HUES64 (cell line): Measurements from ENCODE around the gene SERPINA12.

Experiments used
- H3K27ac ChIP-seq: 2 replicates; pipeline ENCODE4 v1.7.0; 2013; ENCODE audit warnings: low read depth, low read length, inconsistent platforms
- H3K27me3 ChIP-seq: 2 replicates; pipeline ENCODE4 v1.6.1; 2013; ENCODE audit warnings: mild to moderate bottlenecking, low read length; ENCODE audit not compliant: insufficient read depth
- H3K36me3 ChIP-seq: 2 replicates; pipeline ENCODE4 v1.6.1; 2013; ENCODE audit warnings: mild to moderate bottlenecking, low read length; ENCODE audit not compliant: insufficient read depth
- H3K4me1 ChIP-seq: 2 replicates; pipeline ENCODE4 v1.6.1; 2013; ENCODE audit warnings: mild to moderate bottlenecking, low read length, moderate library complexity; ENCODE audit not compliant: insufficient read depth
- H3K4me3 ChIP-seq: 2 replicates; pipeline ENCODE4 v1.5.1; 2013; ENCODE audit warnings: mild to moderate bottlenecking, low read length, moderate library complexity
- H3K9ac ChIP-seq: 2 replicates; pipeline ENCODE4 v1.6.1; 2013; ENCODE audit warnings: mild to moderate bottlenecking, low read depth, low read length
- H3K9me3 ChIP-seq: 2 replicates; pipeline ENCODE4 v1.6.1; 2013; ENCODE audit warnings: low read depth, low read length; ENCODE audit not compliant: insufficient read depth
- WGBS: fragments of 150-250, 120-280 bp; methylation state at CpG from one replicate; pipeline ENCODE4 v1.1.7; 2013; ENCODE audit warnings: missing lambda C conversion rate; 5-methylcytosine and 5-hydroxymethylcytosine counted together

The SERPINA12 gene

DNA sequence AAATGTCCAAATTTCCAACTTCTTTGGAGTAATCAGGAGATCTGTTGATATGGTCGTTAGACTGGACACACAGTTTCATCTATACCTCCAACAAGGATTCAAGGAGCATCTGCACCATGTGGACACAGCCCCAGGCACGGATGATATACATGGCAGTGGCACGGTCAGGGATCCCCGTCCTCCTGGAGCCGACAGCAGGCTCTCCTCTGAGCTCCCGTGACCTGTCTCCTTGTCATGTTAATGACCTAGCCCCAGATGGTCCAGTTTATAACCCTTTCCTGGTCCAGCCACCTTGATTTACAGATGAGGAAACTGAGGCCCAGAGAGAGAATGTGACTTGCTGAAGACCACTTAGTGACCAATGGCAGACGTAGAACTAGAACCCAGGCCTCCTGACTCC, 35.5 kb upstream of the SERPINA12 start:
- H3K36me3 ChIP-seq: no peaks in the 10 kb centered on the region
- H3K27ac ChIP-seq: no peak overlapping the region
- H3K9ac ChIP-seq: no peak overlapping the region
- no peak overlapping the region for H3K4me3 ChIP-seq
- H3K9me3 ChIP-seq: no peaks in the 10 kb centered on the region
- 57% methylated on average over 7 of the region's 7 CpGs for WGBS
- H3K4me1 ChIP-seq: peaks cover 9% of the 10 kb centered on the region; the same call in 1 of the 2 replicates
- no peaks in the 10 kb centered on the region for H3K27me3 ChIP-seq

DNA sequence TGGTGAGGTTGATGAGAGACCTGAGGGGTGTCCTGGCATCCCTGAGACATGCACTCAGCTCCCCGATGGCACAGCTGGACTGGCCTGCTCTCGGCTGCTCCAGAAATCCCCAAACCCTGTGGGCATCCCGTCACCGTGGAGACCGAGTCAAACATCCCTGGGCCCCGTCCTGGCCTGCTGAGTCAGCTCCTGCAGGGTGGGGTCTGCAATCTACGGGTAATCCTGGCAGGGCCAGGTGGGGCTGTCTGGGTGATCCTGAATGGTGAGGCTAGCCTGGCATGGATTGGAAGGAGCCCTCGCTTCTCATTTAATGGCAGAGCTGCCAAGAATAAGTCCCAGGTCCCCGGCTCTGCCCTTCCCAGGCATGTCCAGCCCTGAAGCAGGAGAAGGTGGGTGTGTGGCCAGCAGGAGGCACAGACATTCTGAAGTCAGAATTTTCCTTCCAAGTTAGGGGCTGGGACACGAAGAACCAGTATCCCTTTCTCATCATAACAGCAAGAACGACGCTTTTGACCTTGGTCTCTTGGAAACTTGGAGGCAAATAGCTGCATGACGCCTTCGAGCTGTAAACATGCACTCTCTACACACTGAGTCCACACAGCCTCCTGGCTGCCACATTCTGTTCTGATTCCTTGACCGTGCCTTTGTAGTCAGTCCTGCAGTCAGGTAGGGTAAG, 34.3 kb upstream of the SERPINA12 start:
- Histone ChIP-seq H3K27ac (no peak overlapping the region), H3K36me3 (no peaks in the 10 kb centered on the region), H3K4me1 (peaks cover 9% of the 10 kb centered on the region; the same call in 1 of the 2 replicates), H3K27me3 (no peaks in the 10 kb centered on the region), H3K4me3 (no peak overlapping the region), H3K9me3 (no peaks in the 10 kb centered on the region), H3K9ac (no peak overlapping the region)
- 86% methylated on average over 15 of the region's 15 CpGs for WGBS

DNA sequence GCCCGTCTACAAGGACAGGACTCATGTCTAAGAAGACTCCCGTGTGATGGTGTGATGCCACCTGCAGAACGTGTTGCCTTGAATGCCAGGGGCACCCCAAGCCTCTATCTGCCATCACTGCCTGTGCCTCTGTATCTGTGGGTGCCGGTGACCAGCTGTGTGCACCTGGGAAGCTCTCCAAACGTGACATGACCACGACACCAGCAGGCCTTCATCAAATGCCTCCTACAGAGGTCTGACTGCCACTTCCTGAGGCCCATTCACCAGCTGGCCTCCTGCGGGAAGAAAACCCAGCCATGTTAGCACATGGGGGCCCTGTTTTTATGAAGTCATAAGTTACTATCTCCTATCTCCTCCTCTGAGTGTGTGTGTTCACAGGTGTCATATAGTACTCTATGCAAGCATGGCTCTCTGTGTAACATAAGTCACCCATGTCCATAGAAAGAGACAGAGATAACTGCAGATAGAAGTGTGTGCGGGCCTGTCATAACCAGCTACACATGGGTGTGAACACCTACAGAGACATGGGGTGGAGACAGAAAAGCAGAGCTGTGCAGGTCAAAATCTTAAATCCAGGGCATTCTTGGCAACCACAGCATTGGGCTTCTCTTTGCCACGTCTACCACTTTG, 33.7 kb upstream of the SERPINA12 start:
- no peak overlapping the region for H3K4me3 ChIP-seq
- H3K36me3 ChIP-seq: no peaks in the 10 kb centered on the region
- no peaks in the 10 kb centered on the region for H3K9me3 ChIP-seq
- no peaks in the 10 kb centered on the region for H3K27me3 ChIP-seq
- no peak overlapping the region for H3K9ac ChIP-seq
- 92% methylated on average over 9 of the region's 9 CpGs for WGBS
- no peak overlapping the region for H3K27ac ChIP-seq
- peaks cover 9% of the 10 kb centered on the region; the same call in 1 of the 2 replicates for H3K4me1 ChIP-seq

DNA sequence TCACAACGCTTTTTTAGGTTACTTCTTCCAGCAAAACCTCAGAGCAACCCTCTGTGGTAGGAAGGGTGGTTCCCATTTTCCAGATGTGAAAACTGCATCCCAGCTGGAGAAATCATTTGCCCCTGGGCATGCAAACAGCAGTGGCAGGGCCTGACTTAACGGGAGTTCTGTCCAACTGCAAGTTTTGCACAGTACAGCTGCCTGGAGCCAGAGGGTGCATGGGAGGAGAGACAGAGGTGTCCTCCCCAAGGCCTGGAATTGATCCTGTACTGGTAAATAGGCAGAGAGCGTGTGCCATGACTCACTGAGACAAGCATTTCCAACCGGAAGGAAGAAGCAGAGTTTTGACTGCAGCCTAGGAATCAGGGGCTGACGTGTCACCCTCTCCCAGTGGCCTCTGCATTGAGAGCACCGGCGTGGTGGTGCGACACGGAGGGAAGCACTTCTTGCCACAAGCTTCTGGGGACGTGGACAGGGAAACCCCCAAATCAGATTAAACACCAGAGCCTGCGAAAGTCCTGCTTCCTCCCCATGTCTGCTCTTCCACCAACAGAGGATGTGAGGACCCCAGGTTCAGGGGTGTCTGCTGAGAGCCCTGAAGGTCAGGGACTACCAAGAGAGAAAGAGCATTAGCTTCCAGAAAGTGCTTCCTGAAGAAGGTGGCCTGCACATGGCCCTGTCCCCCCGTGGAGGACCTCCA, 33.0 kb upstream of the SERPINA12 start:
- no peak overlapping the region for H3K9ac ChIP-seq
- no peaks in the 10 kb centered on the region for H3K27me3 ChIP-seq
- H3K36me3 ChIP-seq: no peaks in the 10 kb centered on the region
- 92% methylated on average over 12 of the region's 12 CpGs for WGBS
- H3K9me3 ChIP-seq: no peaks in the 10 kb centered on the region
- H3K4me1 ChIP-seq: peaks cover 9% of the 10 kb centered on the region; the same call in 1 of the 2 replicates
- no peak overlapping the region for H3K4me3 ChIP-seq
- no peak overlapping the region for H3K27ac ChIP-seq

DNA sequence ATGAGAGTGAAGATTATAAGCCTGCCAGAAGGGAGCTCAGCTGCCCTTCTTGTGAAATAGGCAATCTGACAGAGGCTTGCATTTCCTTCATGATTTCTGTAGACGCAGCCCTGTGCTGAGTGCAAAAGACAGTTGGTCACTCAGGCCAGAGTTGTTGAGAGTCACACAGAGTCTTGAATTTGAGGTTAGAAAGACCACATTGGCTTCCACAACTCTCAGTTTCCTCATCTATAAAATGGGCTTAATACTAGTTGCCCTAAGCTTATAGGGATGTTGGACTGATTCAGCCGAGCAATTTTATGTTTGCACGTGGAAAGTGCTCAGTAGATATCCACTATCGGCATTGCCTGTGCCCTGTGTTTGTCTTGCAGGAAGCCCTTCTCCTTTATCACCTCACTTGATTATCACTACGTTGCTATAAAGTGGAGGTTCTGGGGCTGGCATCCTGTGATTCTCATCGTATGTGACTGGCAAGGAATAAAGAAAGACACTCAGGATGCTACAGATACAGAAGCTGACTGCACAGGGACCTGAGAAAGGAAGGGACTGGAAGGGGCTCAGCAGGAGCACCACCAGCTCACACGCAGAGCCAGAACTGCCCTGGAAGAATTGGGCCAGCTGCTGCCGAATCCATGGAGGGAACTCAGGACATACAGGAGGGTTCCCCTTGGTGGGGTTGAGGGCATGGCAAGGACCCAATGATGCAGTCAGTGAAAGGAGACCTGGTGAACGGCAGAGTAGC, 32.1 kb upstream of the SERPINA12 start:
- H3K9me3 ChIP-seq: no peaks in the 10 kb centered on the region
- peaks cover 9% of the 10 kb centered on the region; the same call in 1 of the 2 replicates for H3K4me1 ChIP-seq
- no peak overlapping the region for H3K9ac ChIP-seq
- no peaks in the 10 kb centered on the region for H3K36me3 ChIP-seq
- no peak overlapping the region for H3K4me3 ChIP-seq
- H3K27ac ChIP-seq: no peak overlapping the region
- WGBS: 92% methylated on average over 9 of the region's 9 CpGs
- H3K27me3 ChIP-seq: no peaks in the 10 kb centered on the region

DNA sequence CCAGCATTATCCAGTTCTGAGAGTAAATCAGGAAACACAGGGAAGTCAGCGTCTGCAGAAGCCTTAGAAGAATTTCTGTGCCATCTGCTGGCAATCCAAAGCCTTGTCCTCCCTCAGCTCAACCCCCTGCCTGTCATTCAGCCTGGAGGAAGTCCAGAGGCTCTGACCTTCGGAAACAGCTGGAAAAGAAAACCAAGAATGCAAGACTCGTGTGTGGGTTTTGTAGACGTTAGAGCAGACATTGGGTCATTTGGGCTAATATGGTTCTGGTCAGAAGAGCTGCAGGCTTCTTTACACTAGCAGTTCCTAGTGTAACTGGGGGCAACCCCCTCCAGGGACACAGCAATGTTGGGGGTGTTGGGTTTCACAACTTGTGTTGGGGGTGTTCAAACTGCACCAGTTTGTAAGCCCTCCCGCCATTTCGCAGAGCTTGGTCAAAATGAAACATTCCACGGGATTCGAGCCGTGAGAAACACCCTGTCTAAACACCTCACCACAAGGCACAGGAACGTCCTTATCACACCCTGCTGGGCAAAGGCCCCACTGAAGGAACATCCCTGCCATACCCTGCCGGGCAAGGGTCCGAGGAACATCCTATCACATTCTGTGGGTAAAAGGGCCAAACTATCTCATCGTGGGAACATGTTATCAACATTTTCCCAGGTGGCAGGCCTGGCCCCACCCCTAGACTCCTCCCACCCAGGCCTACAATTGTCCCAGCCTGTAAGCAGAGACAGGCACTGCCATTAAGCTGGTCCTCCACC, 30.9 kb upstream of the SERPINA12 start:
- WGBS: 75% methylated on average over 13 of the region's 13 CpGs
- no peaks in the 10 kb centered on the region for H3K27me3 ChIP-seq
- no peak overlapping the region for H3K9ac ChIP-seq
- H3K4me1 ChIP-seq: peaks cover 9% of the 10 kb centered on the region; the same call in 1 of the 2 replicates
- H3K36me3 ChIP-seq: no peaks in the 10 kb centered on the region
- no peaks in the 10 kb centered on the region for H3K9me3 ChIP-seq
- H3K27ac ChIP-seq: no peak overlapping the region
- H3K4me3 ChIP-seq: no peak overlapping the region

DNA sequence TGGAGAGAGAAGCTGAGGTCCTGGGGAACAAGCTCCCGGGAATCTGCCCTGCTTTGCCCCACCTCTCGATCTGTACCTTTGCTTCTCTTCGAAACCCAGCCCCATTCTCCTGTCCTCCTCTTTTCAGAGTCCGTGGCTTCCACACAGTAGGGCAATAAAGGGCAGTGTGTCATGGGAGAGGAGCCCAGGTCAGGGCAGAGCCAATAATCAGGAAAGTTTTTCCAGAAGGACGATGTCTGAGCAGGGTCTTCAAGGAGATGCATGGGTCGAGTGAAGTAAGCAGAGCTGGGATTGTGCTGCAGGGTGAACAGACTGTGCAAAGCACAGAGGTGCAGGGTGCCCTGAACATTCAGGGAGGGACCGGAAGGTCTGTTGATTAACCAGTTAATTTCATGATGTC, 29.9 kb upstream of the SERPINA12 start:
- H3K36me3 ChIP-seq: no peaks in the 10 kb centered on the region
- WGBS: 88% methylated on average over 7 of the region's 7 CpGs
- no peak overlapping the region for H3K27ac ChIP-seq
- no peak overlapping the region for H3K4me3 ChIP-seq
- no peak overlapping the region for H3K9ac ChIP-seq
- H3K4me1 ChIP-seq: 0 out of 2 replicates have a peak, but pooled peaks cover 4% of the 10 kb centered on the region
- H3K9me3 ChIP-seq: no peaks in the 10 kb centered on the region
- no peaks in the 10 kb centered on the region for H3K27me3 ChIP-seq

DNA sequence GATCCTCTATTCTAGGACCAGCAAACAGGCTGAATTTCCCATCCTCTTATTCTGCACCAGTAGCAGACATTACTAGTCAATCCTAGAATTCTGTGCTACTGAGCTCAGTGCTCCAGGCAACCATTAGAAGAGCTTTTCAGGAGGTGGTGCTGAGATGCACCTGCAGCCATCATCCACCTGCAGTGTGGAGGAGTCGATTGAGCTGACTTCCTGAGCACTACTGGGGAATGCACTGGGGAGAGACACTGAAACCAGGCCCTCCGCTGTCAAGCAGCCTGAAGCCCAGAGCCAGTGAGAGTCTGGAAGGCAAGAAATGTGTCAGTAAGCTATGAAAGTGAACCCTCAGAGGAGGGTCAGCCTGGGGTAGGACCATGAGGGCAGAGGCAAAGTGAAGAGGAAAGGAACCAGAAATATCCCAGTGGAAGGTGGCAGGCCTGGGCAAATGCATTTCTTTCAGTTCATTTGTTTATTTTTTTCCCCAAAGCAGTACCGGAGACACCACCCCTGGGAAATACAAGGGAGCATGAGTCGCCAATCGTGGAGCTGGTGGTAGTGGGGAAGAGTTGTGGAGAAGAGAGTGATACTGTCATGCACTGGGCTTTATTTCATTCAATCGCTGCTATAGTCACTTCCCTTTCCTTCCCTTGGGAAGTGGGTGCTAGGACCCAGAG, 28.9 kb upstream of the SERPINA12 start:
- 92% methylated on average over 6 of the region's 6 CpGs for WGBS
- H3K4me3 ChIP-seq: no peak overlapping the region
- H3K27ac ChIP-seq: no peak overlapping the region
- H3K27me3 ChIP-seq: no peaks in the 10 kb centered on the region
- no peaks in the 10 kb centered on the region for H3K9me3 ChIP-seq
- H3K36me3 ChIP-seq: no peaks in the 10 kb centered on the region
- H3K9ac ChIP-seq: no peak overlapping the region
- H3K4me1 ChIP-seq: 0 out of 2 replicates have a peak, but pooled peaks cover 4% of the 10 kb centered on the region

DNA sequence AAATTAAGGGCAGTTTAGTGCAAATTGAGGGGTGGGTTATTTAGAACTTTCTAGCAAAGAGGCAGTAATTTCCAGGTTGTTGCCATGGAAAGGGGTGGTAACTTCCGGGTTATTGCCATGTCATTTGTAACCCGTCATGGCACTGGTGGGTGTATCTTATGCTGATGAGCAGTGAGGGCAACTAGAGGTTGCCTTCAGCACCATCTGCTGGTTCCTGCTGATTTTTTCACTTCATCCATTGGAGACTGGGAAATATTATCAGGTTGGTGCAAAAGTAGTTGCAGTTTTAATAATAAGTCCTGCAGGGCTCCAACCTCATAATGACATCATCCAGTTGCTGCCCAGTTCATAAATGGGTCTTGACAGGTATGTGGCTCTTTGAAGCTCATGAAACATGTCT, 27.6 kb upstream of the SERPINA12 start:
- no peak overlapping the region for H3K9ac ChIP-seq
- H3K27me3 ChIP-seq: no peaks in the 10 kb centered on the region
- H3K36me3 ChIP-seq: no peaks in the 10 kb centered on the region
- H3K27ac ChIP-seq: no peak overlapping the region
- H3K4me3 ChIP-seq: no peak overlapping the region
- H3K4me1 ChIP-seq: 0 out of 2 replicates have a peak, but pooled peaks cover 4% of the 10 kb centered on the region
- H3K9me3 ChIP-seq: no peaks in the 10 kb centered on the region
- WGBS: 61% methylated on average over 2 of the region's 2 CpGs

DNA sequence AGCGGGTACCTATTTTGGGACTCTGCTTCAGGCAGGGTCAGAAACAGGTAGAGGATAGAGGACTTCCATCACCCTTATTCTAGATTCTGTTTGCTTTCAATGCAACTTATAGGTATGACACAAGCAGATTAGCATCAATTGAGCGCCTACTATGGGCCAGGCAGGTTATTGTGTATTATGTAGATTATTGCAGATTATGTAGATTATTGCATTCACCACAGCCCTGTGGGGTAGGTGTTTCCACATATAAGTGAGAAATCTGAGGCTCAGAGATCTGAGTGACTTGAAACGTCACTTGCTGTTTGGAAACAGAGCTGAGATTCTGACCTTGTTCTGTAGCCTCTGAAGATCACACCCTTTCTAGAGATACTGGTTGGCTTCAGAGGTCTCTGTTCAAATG, 26.2 kb upstream of the SERPINA12 start:
- H3K9me3 ChIP-seq: peaks cover 3% of the 10 kb centered on the region; the same call in 1 of the 2 replicates
- H3K4me3 ChIP-seq: no peak overlapping the region
- no peak overlapping the region for H3K27ac ChIP-seq
- H3K36me3 ChIP-seq: no peaks in the 10 kb centered on the region
- H3K4me1 ChIP-seq: 0 out of 2 replicates have a peak, but pooled peaks cover 4% of the 10 kb centered on the region
- 87% methylated on average over 3 of the region's 3 CpGs for WGBS
- no peak overlapping the region for H3K9ac ChIP-seq
- H3K27me3 ChIP-seq: no peaks in the 10 kb centered on the region
